ENCODE measurements around the gene GRAPL.
"Not testable (repeated sequence)": the region's sequence is repeated elsewhere in the genome, so short reads cannot be mapped to it uniquely, and the experiment has no call there.

GRCh38 chr17:19142419-19142818 lies 15.0 kb downstream of the GRAPL start:
- not testable (repeated sequence) for TF ChIP-seq POLR2A, POLR2AphosphoS5 (IDR thresholded peaks at IDR 0.05; ENCODE audit: low read depth, low read length)
